IPS-20b (cell line): ENCODE results near the gene P4HTM.

Experiments used
- H3K27ac ChIP-seq: one replicate; pipeline ENCODE4 v1.5.1; 2013; ENCODE audit warnings: low read length
- H3K27me3 ChIP-seq: 2 replicates; pipeline ENCODE4 v1.6.1; 2013; ENCODE audit warnings: mild to moderate bottlenecking, low read length, inconsistent platforms; ENCODE audit not compliant: insufficient read depth
- H3K36me3 ChIP-seq: 2 replicates; pipeline ENCODE4 v1.6.1; 2013; ENCODE audit warnings: low read depth, mild to moderate bottlenecking, inconsistent platforms, low read length, moderate library complexity; ENCODE audit not compliant: insufficient read depth
- H3K4me1 ChIP-seq: 2 replicates; pipeline ENCODE4 v1.6.1; 2013; ENCODE audit warnings: mild to moderate bottlenecking, control low read depth, inconsistent platforms, low read length, moderate library complexity; ENCODE audit not compliant: insufficient read depth
- H3K4me3 ChIP-seq: 2 replicates; pipeline ENCODE4 v1.5.1; 2013; ENCODE audit warnings: mild to moderate bottlenecking, low read length, inconsistent platforms
- H3K9ac ChIP-seq: 2 replicates; pipeline ENCODE4 v1.6.1; 2013; ENCODE audit warnings: low read depth, mild to moderate bottlenecking, inconsistent platforms, low read length, moderate library complexity
- H3K9me3 ChIP-seq: 2 replicates; pipeline ENCODE4 v1.6.1; 2013; ENCODE audit warnings: mild to moderate bottlenecking, low read depth, low read length, inconsistent platforms; ENCODE audit not compliant: insufficient read depth

P4HTM gene, protein sequence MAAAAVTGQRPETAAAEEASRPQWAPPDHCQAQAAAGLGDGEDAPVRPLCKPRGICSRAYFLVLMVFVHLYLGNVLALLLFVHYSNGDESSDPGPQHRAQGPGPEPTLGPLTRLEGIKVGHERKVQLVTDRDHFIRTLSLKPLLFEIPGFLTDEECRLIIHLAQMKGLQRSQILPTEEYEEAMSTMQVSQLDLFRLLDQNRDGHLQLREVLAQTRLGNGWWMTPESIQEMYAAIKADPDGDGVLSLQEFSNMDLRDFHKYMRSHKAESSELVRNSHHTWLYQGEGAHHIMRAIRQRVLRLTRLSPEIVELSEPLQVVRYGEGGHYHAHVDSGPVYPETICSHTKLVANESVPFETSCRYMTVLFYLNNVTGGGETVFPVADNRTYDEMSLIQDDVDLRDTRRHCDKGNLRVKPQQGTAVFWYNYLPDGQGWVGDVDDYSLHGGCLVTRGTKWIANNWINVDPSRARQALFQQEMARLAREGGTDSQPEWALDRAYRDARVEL

GRCh38 chr3:48989796-48990635, at the start of gene P4HTM:
Gene P4HTM, plus strand, starts transcription at chr3:48990241. Its CDS starts 16 bp downstream, at chr3:48990257.
- H3K27ac ChIP-seq, result peak within 1 kb of the TSS; percentile 78
- peaks cover 19% of the 10 kb centered on the region for H3K36me3 ChIP-seq
- H3K27me3 ChIP-seq, result no peaks in the 10 kb centered on the region
- peak within 1 kb of the TSS; percentile 85 for H3K9ac ChIP-seq
- H3K4me1 ChIP-seq, result peaks cover 13% of the 10 kb centered on the region
- H3K4me3 ChIP-seq, result peak within 1 kb of the TSS; percentile 91
- no peaks in the 10 kb centered on the region for H3K9me3 ChIP-seq

- Histone ChIP-seq H3K27me3 (no peaks in the 10 kb centered on the region), H3K27ac (no peak overlapping the region), H3K36me3 (peaks cover 31% of the 10 kb centered on the region), H3K9me3 (no peaks in the 10 kb centered on the region), H3K4me3 (no peak overlapping the region), H3K9ac (no peak overlapping the region), H3K4me1 (no peaks in the 10 kb centered on the region)
These were observed 44.6 kb upstream of the P4HTM start for GRCh38 chr3:48945432-48945831.

GRCh38 chr3:48945891-48946549, 44.0 kb upstream of the P4HTM start:
- no peak overlapping the region for H3K4me3 ChIP-seq
- no peak overlapping the region for H3K27ac ChIP-seq
- H3K9ac ChIP-seq, result no peak overlapping the region
- H3K9me3 ChIP-seq, result no peaks in the 10 kb centered on the region
- peaks cover 31% of the 10 kb centered on the region for H3K36me3 ChIP-seq
- H3K4me1 ChIP-seq, result no peaks in the 10 kb centered on the region
- no peaks in the 10 kb centered on the region for H3K27me3 ChIP-seq

- peaks cover 21% of the 10 kb centered on the region for H3K36me3 ChIP-seq
- H3K27me3 ChIP-seq, result no peaks in the 10 kb centered on the region
- H3K9me3 ChIP-seq, result no peaks in the 10 kb centered on the region
- H3K4me1 ChIP-seq, result no peaks in the 10 kb centered on the region
- H3K4me3 ChIP-seq, result no peak overlapping the region
- no peak overlapping the region for H3K9ac ChIP-seq
- no peak overlapping the region for H3K27ac ChIP-seq
These were observed 40.7 kb upstream of the P4HTM start for GRCh38 chr3:48949376-48949717.

GRCh38 chr3:48950051-48950450, 40.0 kb upstream of the P4HTM start:
- H3K36me3 ChIP-seq, result peaks cover 19% of the 10 kb centered on the region
- no peak overlapping the region for H3K9ac ChIP-seq
- no peak overlapping the region for H3K27ac ChIP-seq

DNA sequence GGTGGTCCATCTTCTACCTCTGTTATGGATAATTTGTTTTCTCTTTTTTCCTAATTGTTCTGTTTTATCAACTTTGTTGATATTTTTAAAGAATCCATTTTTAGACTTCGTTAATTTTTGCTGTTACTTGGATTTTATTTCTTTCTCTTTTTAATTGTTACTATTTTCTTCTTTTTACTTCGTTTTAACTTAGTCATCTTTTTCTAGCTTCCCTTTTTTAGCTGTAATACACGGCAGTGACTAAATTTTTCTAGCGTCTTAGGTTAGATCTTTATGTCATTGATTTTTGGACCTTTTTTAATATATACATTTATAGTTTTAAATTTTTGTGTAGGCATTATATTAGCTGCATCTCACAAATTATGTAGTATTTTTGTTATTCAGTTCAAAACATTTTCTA, 38.3 kb upstream of the P4HTM start:
- Histone ChIP-seq H3K27me3 (no peaks in the 10 kb centered on the region), H3K4me3 (no peak overlapping the region), H3K4me1 (no peaks in the 10 kb centered on the region), H3K9me3 (no peaks in the 10 kb centered on the region), H3K36me3 (peaks cover 10% of the 10 kb centered on the region; the same call in 1 of the 2 replicates), H3K27ac (no peak overlapping the region), H3K9ac (no peak overlapping the region)

More at GRCh38 chr3:48950051-48950450, 40.0 kb upstream of the P4HTM start:
- Histone ChIP-seq H3K9me3 (no peaks in the 10 kb centered on the region), H3K27me3 (no peaks in the 10 kb centered on the region), H3K4me1 (no peaks in the 10 kb centered on the region), H3K4me3 (no peak overlapping the region)

GRCh38 chr3:48952510-48953118, 37.4 kb upstream of the P4HTM start:
- no peaks in the 10 kb centered on the region for H3K9me3 ChIP-seq
- H3K27ac ChIP-seq, result no peak overlapping the region
- H3K9ac ChIP-seq, result no peak overlapping the region
- no peaks in the 10 kb centered on the region for H3K4me1 ChIP-seq
- H3K27me3 ChIP-seq, result no peaks in the 10 kb centered on the region
- no peak overlapping the region for H3K4me3 ChIP-seq
- H3K36me3 ChIP-seq, result peaks cover 12% of the 10 kb centered on the region; the same call in 1 of the 2 replicates

GRCh38 chr3:48957006-48957705, 32.9 kb upstream of the P4HTM start:
- Histone ChIP-seq H3K36me3 (peaks cover 27% of the 10 kb centered on the region), H3K9ac (no peak overlapping the region), H3K4me3 (no peak overlapping the region), H3K4me1 (no peaks in the 10 kb centered on the region), H3K9me3 (no peaks in the 10 kb centered on the region), H3K27me3 (no peaks in the 10 kb centered on the region), H3K27ac (no peak overlapping the region)

- Histone ChIP-seq H3K9ac (no peak overlapping the region; the same call in 1 of the 2 replicates), H3K9me3 (no peaks in the 10 kb centered on the region), H3K4me3 (no peak overlapping the region), H3K4me1 (peaks cover 9% of the 10 kb centered on the region; the same call in 1 of the 2 replicates), H3K36me3 (peaks cover 38% of the 10 kb centered on the region), H3K27ac (no peak overlapping the region), H3K27me3 (no peaks in the 10 kb centered on the region)
These were observed 29.1 kb upstream of the P4HTM start for GRCh38 chr3:48960841-48961413.

DNA sequence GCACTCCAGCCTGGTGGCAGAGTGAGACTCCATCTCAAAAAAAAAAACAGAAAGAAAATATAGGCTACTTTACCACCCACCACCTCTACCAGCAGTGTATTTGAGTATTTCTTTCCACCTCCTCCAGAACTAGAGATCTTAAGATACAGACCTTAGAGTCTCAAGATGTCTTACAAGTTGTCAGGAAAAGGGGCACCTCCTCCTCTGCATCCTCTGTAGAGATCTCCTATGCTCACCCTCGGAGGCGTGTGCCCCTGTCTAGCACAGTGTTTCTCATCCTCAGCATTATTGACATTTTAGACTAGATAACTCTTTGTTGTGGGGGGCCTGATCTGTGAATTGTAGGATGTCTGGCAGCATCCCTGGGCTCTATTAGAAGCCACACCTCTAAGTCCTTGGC, 27.7 kb upstream of the P4HTM start:
- no peak overlapping the region; the same call in 1 of the 2 replicates for H3K9ac ChIP-seq
- H3K27ac ChIP-seq, result no peak overlapping the region
- H3K27me3 ChIP-seq, result no peaks in the 10 kb centered on the region
- no peaks in the 10 kb centered on the region for H3K9me3 ChIP-seq
- H3K4me1 ChIP-seq, result peaks cover 9% of the 10 kb centered on the region; the same call in 1 of the 2 replicates
- H3K4me3 ChIP-seq, result no peak overlapping the region
- H3K36me3 ChIP-seq, result peaks cover 49% of the 10 kb centered on the region
